HepG2 (cell line): ENCODE data around the gene CTNNA3. TPM values are rescaled to one million over a fixed set of nuclear protein-coding genes. Genes with fewer than 3 reads are reported as not detected.

ENCODE experiments used
- CCAR2 ChIP-seq: fragments of 200-400 bp; formaldehyde crosslinking; optimal IDR thresholded peaks from 2 replicates; pipeline ENCODE3; 2018; ENCODE audit warnings: low read depth, mild to moderate bottlenecking, low read length, moderate library complexity
- FOXK2 ChIP-seq: fragments of 450-650 bp; IDR thresholded peaks from 2 replicates; pipeline ENCODE4 v1.6.1; 2016
- POGK ChIP-seq: sonication (generic); formaldehyde crosslinking; conservative IDR thresholded peaks from 2 replicates; pipeline ENCODE4 v1.8.0; 2022; ENCODE audit warnings: mild to moderate bottlenecking, moderate library complexity, missing genetic modification reagents
- SMARCE1 ChIP-seq: fragments of 450-650 bp; IDR thresholded peaks from 2 replicates; pipeline ENCODE4 v1.6.1; 2017; ENCODE audit warnings: borderline replicate concordance
- XRCC5 ChIP-seq: fragments of 200-400 bp; formaldehyde crosslinking; optimal IDR thresholded peaks from 2 replicates; pipeline ENCODE3; 2017; ENCODE audit warnings: mild to moderate bottlenecking, low read length
- ZFYVE20 ChIP-seq: sonication (generic); formaldehyde crosslinking; IDR thresholded peaks from 2 replicates; pipeline ENCODE4 v1.8.0; 2023; ENCODE audit warnings: low read depth, mild to moderate bottlenecking, moderate library complexity, missing genetic modification reagents, borderline replicate concordance
- ZNF253 ChIP-seq: sonication (generic); formaldehyde crosslinking; IDR thresholded peaks from 2 replicates; pipeline ENCODE4 v1.8.0; 2022; ENCODE audit warnings: mild to moderate bottlenecking, missing genetic modification reagents, borderline replicate concordance
- ZNF263 ChIP-seq: sonication (generic); formaldehyde crosslinking; IDR thresholded peaks from 2 replicates; pipeline ENCODE4 v1.4.0; 2020; ENCODE audit warnings: missing genetic modification reagents
- polyA plus RNA-seq, 8 experiments: library from polyadenylated mRNA; depleted of rRNA in 3 of 8; stranded (reverse) in 7 of 8; unstranded in 1 of 8; fragments of >200 nt; fragmentation: Illumina TruSeq in 4 of 8; extraction: Trizol in 4 of 8; gene quantifications; 2 replicates each; pipeline versions ENCODE4 v1.2.1 to v1.2.3, GENCODE V29; 2011 to 2016; ENCODE audit warnings: low read depth in 4 of 8, missing spikeins in 1 of 8, mixed read lengths in 1 of 8; ENCODE audit not compliant: insufficient read depth in 1 of 8
- total RNA-seq, 5 experiments: library from RNA; depleted of rRNA; stranded (reverse); fragments of >200 nt; fragmentation: Illumina TruSeq; extraction: Trizol; gene quantifications; 2 replicates each; pipeline ENCODE4 v1.2.3, GENCODE V29; 2016; ENCODE audit warnings: low read depth in 1 of 5
- TF ChIP-seq, protein P1 (sequence below): sonication (generic); formaldehyde crosslinking; IDR thresholded peaks from 2 replicates; pipeline ENCODE4 v1.8.0; 2022; ENCODE audit warnings: mild to moderate bottlenecking, missing genetic modification reagents; ENCODE audit not compliant: insufficient replicate concordance
- TF ChIP-seq, protein P2 (sequence below): sonication (generic); formaldehyde crosslinking; IDR thresholded peaks from 2 replicates; pipeline ENCODE4 v1.5.1; 2020; ENCODE audit warnings: mild to moderate bottlenecking, missing genetic modification reagents, borderline replicate concordance
- TF ChIP-seq, protein P3 (sequence below): sonication (generic); formaldehyde crosslinking; IDR thresholded peaks from 2 replicates; pipeline ENCODE4 v1.4.0; 2020; ENCODE audit warnings: missing genetic modification reagents

Gene CTNNA3
- total and polyA plus RNA-seq, 2 of the 13 experiments (the other 11 are each of a cell fraction or from before 2014, with no cell fraction given), result not detected

GRCh38 chr10:66996996-66997395 lies 699.0 kb downstream of the CTNNA3 start (continued):
- TF ChIP-seq, protein P1, sequence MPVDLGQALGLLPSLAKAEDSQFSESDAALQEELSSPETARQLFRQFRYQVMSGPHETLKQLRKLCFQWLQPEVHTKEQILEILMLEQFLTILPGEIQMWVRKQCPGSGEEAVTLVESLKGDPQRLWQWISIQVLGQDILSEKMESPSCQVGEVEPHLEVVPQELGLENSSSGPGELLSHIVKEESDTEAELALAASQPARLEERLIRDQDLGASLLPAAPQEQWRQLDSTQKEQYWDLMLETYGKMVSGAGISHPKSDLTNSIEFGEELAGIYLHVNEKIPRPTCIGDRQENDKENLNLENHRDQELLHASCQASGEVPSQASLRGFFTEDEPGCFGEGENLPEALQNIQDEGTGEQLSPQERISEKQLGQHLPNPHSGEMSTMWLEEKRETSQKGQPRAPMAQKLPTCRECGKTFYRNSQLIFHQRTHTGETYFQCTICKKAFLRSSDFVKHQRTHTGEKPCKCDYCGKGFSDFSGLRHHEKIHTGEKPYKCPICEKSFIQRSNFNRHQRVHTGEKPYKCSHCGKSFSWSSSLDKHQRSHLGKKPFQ (CRISPR knock-in tag), result no peak
- TF ChIP-seq FOXK2, result no peak
- TF ChIP-seq, protein P2, sequence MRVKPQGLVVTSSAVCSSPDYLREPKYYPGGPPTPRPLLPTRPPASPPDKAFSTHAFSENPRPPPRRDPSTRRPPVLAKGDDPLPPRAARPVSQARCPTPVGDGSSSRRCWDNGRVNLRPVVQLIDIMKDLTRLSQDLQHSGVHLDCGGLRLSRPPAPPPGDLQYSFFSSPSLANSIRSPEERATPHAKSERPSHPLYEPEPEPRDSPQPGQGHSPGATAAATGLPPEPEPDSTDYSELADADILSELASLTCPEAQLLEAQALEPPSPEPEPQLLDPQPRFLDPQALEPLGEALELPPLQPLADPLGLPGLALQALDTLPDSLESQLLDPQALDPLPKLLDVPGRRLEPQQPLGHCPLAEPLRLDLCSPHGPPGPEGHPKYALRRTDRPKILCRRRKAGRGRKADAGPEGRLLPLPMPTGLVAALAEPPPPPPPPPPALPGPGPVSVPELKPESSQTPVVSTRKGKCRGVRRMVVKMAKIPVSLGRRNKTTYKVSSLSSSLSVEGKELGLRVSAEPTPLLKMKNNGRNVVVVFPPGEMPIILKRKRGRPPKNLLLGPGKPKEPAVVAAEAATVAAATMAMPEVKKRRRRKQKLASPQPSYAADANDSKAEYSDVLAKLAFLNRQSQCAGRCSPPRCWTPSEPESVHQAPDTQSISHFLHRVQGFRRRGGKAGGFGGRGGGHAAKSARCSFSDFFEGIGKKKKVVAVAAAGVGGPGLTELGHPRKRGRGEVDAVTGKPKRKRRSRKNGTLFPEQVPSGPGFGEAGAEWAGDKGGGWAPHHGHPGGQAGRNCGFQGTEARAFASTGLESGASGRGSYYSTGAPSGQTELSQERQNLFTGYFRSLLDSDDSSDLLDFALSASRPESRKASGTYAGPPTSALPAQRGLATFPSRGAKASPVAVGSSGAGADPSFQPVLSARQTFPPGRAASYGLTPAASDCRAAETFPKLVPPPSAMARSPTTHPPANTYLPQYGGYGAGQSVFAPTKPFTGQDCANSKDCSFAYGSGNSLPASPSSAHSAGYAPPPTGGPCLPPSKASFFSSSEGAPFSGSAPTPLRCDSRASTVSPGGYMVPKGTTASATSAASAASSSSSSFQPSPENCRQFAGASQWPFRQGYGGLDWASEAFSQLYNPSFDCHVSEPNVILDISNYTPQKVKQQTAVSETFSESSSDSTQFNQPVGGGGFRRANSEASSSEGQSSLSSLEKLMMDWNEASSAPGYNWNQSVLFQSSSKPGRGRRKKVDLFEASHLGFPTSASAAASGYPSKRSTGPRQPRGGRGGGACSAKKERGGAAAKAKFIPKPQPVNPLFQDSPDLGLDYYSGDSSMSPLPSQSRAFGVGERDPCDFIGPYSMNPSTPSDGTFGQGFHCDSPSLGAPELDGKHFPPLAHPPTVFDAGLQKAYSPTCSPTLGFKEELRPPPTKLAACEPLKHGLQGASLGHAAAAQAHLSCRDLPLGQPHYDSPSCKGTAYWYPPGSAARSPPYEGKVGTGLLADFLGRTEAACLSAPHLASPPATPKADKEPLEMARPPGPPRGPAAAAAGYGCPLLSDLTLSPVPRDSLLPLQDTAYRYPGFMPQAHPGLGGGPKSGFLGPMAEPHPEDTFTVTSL (CRISPR knock-in tag), result no peak
- TF ChIP-seq ZNF253 (CRISPR knock-in tag), result no peak
- no peak for TF ChIP-seq SMARCE1
- no peak for TF ChIP-seq XRCC5
- no peak for TF ChIP-seq POGK (CRISPR knock-in tag)
- TF ChIP-seq ZFYVE20 (CRISPR knock-in tag), result no peak
- TF ChIP-seq ZNF263 (CRISPR knock-in tag), result no peak
- TF ChIP-seq, protein P3, sequence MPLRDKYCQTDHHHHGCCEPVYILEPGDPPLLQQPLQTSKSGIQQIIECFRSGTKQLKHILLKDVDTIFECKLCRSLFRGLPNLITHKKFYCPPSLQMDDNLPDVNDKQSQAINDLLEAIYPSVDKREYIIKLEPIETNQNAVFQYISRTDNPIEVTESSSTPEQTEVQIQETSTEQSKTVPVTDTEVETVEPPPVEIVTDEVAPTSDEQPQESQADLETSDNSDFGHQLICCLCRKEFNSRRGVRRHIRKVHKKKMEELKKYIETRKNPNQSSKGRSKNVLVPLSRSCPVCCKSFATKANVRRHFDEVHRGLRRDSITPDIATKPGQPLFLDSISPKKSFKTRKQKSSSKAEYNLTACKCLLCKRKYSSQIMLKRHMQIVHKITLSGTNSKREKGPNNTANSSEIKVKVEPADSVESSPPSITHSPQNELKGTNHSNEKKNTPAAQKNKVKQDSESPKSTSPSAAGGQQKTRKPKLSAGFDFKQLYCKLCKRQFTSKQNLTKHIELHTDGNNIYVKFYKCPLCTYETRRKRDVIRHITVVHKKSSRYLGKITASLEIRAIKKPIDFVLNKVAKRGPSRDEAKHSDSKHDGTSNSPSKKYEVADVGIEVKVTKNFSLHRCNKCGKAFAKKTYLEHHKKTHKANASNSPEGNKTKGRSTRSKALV, result no peak
- no peak for TF ChIP-seq CCAR2
